Inflammatory macrophage treated with lipopolysaccharide for 4 hours (primary cell): ENCODE measurements around the gene CFLAR.
"Not testable (repeated sequence)": the region's sequence is repeated elsewhere in the genome, so short reads cannot be mapped to it uniquely, and the experiment has no call there.

ENCODE experiments used
- DNase-seq: peaks from one replicate; pipeline ENCODE4 v3.0.0-alpha.2; 2020

The CFLAR gene

DNA sequence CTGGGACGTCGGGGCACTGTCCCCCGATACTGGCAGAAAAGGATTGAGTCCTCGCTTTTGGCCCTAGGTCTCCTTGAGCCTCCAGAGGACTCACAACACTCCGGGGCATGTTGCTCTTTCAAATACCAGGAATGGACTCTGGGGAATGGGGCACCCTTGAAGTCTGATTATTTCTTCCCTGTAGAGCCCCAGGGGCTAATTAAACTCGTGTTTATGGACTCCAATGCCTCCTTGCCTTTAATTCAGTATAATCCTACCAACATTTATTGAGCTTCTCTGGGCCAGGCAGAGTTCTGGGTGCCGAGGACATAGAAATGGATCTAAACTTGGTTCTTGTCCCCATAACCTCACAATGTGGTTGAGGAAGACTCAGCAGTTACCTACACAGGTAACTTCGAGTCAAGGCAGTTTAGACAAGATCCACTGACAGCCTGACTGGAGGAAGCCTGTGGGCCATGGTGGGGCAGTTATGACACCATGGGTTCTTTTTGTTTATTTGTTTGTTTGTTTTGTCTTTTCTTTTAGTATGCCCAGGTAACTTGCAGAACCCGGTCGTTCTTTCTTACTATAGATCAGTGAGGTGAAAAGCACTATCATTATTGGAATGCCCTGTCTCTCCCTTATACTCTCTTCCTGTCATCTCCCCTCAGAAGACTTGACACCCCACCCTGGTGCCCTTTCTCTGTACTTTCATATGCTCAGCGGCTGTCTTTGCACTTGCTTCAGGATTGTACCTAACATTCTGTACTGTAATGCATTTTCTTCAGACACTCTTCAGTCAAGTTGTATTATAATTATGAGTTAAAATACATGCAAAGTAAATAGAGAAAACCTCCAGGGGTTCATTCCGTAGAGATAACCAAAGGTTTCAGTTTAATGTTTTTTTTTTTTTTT is 3.2 kb downstream of the CFLAR start:
- no peak for DNase-seq

DNA sequence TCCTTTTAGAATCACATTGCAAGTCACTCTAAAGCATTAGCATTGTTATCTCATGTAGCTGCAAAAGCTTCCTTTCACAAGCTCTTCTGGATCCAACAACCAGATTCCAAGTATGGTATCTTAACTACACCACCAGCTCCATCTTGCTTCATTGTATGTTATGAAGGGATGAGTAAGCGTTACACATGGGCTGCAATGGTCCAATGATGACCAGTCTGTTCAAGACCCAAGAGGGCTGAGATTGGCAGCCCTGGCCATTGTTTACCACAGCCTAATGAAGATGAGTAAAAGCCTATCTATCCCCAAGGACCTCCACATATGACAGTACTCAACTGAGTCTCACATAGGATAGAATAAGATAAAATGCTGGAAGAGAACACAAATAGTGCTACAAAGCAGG is 6.3 kb downstream of the CFLAR start:
- peak; percentile 60 for DNase-seq

DNA sequence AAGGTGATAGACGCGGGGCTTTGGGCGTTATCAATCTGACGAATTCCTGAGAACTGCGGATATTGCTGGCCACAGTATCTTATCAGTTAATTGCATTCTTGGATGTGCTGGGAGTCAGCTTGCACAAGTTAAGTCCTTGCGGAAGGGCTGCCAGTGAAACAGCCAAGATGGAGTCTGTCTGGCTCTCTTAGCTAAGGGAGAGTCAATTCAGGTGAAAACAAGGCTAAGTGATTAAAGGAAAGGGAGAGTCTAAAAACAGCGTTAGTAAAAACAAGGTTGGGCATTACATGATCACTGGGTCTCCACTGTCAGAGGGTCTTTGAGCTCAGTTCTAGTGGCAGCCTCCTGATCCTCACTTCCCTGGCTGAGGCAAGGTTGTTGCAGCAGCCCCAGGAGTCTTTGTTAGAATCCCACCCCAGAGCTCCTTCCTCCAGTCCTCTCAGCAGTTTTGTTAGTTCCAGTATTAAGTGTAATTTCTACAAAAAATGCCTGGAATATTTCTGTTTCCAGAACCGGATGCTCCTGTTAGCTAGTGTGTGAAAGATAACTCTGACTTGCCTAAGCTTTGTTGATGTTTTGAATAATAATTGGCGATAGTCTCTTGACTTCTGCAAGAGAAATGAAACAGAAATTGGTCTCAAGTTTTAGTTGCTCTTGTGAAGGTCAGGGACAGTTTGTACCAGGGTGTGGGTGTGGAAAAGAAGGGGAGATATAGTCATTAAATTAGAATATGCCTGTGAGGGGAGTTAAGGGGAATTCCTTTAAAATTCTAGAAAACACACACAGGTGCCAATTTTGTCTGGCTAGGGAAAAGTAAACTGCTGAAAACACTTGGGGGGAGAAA is 10.6 kb downstream of the CFLAR start:
- peak; percentile 94 for DNase-seq

DNA sequence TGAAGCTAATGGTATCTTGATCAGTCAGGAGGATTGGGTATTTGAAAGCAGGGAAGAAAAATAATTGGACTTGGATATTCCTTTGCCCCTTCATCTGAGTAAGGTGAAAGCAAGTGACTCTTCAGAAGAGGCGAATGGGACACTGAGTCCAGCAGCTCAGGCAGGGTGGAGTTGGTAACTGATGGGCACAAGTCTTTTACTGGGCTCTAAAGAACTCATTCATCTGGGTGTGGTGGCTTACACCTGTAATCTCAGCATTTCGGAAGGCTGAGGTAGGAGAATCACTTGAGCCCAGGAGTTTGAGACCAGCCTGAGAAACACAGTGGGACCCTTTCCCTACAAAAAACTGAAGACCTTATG is 11.2 kb downstream of the CFLAR start:
- no peak for DNase-seq

DNA sequence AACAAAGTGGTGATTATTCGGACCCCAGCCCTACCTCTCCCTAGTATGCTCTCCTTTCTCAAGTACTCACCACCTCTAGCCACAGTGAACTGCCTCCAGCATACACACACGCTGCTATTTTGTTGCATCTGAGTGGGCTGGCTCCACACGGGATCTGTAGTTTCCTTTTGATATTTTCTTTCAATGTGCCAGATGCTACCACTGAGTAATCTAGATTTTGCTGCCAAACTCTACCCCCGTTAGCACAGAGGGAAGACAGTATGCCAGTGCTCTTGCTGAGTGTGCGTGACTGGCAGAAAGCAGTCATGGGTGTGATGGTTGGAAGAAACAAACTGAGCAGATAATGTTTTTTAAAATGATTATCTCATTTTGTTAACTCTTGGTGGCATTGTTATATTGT is 11.6 kb downstream of the CFLAR start:
- peak; percentile 88 for DNase-seq

DNA sequence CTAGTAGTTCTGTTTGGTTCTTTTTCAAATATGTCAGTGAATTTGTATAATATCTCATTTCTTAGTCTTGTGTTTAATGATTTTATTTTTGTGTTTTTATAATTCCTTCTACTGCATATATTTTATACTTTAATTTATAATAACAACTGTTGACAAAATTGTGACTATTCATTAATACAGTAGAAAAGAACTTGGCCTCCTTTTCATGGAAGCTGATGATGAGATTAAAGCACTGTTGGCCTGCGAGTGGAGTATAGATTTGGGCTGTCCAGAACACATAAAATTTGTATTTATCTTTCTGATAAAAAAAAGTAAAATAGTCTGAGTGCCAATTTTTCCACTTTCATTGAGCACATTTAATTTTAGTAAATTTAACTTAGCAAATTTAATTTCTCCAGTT is 12.1 kb downstream of the CFLAR start:
- no peak for DNase-seq

DNA sequence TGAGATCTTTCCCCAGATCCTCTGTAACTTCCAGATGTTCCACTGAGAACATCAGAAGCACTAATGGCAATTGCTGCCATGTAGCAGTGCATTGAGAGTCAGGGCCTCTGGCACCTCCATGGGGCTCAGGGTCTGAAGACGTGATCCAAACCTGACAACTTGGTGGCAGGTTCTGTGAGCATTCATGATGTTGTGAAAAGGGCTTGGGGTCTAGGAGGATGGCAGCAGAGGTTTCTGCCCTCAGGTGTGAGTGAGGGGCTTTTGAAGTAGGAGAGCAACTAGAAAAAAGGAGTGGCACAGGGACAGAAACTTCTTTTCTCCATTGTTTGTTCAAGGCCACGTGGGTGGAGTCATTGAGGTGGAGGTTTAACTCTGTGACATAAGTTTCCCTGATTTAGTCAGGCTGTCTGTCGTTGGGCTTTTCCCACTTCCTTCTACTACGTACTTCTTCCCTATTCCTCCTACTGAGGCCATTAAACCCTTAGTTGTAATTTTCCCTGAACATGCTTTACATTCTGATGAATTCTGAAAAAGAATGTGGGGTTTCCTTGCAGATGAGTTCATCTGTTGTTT is 13.1 kb downstream of the CFLAR start:
- DNase-seq = peak; percentile 98

DNA sequence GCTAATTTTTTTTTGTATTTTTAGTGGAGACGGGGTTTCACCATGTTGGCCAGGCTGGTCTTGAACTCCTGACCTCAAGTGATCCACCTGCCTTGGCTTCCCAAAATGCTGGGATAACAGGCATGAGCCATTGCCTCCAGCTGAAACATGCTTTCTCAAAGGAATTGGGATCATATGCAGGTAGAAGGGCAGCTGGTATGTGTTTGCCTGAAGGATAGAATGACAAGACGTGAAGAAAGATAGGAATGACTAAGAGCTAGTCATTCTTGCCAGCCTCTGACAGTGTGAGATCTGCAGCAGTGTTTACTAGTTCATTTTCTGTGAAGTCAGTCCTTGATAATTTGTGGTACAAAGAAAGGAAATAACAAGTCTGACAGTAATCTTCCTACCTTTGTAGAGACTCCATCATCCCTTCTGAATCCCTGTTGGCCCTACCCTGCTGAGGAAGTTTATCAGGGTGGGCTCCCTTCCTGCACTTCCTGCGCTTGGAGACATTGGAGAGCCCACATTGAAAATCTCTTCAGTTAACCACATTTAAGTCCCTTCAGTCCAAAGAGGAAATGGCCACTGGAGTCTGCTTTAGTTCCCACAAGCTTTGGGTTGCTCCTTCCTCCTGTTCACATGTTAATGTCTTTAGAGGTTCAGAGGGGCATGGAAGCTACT is 14.7 kb downstream of the CFLAR start:
- DNase-seq = peak; percentile 73

DNA sequence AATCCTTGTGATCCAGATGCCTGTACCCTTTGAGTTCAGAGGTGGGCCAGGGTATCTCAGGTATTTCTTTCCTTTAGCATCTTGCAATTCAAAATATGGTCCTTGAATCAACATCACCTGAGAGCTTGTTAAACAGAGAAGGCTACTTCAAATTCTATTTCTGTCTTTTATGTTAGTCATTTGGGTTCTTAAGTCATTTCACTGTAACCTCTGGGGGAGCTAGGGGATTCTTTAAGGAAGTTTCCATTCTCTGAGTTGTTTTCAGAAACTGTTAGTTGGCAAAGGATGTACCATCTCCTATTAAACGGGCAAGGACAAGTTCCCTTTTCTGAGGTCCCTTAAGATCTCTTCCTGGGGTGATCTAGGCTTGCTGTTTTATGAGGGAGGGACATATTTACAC is 16.6 kb downstream of the CFLAR start:
- peak; percentile 69 for DNase-seq

DNA sequence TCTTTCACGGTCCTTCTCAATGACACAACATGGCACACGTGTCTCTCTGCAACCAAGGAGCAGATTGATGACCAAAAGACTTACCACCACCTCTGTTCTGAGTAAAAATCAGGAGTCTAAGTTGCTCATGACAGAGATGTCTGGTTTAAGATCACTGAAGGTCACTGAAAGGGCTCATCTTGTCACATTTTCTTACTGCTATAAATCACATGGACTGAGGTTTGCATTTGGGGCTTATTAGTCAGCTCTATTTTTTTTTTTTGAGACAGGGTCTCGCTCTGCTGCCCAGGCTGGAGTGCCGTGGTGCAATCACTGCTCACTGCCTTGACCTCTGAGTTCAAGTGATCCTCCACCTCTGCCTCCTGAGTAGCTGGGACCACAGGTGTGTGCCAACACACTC is 19.4 kb downstream of the CFLAR start:
- peak; percentile 63 for DNase-seq

DNA sequence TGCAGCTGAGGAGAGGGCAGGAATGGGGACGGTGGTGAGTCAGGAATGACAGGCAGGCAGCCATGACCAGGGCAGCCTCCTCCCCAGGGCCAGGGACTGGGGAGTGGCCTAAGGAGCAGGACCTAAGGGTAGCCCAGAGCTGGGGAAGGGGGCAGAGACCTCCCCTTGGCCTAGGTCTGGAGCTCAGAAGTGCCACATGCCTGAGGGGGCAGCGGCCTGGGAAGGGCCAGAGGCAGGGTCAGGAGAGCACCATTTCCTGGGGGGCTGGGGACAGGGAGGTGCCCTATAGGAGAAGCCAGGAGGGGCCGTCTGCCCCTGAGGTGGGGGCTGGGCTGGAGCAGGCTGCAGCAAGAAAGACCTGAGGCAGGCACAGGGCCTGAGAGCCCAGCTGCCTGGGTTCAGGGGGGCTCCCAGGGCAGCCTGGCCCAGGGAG is 20.9 kb downstream of the CFLAR start:
- DNase-seq = no peak

DNA sequence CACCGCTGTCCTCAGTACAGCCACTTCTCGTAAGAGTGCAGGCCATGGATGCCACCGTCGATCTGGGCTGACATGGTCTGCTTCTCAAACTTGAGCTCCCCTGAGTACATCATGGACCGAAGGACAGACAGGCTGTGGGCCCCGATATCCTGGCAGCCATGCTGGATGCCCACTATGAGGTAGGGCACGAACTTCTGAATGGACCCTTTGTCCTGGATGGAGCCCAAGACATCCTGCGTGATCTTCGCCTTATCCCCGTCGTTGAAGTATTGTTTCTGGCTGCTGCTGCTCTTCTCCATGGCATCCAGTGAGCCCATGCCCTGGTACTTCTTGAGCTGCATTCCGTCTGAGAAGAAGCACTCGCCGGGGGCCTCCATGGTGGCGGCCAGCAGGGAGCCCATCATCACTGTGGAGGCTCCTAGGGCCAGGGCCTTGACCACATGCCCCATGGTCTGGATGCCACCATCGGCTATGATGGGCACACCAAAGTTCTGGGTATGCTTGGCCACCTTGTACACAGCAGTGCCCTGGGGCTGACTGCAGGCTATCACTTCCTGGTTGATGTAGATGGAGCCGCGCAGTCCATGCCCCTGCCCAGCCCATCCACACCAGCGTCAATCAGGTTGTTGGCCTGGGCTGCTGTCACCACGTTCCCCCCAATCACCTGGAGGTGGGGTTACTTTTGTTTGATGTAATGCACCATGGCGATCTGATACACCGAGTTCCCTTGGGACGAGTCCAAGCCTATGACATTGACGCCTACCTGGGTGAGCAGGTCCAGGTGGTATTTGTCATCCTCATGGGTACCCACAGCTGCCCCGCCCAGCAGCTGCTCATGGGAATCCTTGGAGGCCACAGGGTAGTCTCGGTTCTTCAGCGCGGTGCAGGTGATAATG is 21.8 kb downstream of the CFLAR start:
- no peak for DNase-seq

DNA sequence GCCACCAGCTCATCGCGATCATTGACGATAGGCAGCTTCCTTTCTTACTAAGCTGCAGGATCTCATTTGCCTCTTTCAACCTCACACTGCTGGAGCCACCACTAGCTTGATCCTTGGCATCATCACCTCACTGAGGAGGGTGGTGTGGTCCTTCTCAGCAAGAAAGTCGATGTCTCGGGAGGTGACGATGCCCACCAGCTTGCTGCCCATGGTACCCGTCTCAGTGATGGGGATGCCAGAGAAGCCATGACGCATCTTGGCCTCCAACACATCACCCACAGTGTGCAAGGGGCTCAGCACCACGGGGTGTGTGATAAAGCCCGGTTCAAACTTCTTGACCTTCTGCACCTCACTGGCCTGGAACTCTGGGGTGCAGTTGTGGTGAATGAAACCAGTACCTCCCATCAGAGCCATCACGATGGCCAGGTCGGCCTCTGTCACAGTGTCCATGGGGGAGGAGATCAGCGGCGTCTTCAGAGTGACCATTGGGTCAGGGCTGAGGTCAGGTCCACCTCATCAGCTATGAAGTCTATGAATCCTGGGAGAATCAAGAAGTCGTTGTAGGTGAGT is 22.5 kb downstream of the CFLAR start:
- no peak for DNase-seq

DNA sequence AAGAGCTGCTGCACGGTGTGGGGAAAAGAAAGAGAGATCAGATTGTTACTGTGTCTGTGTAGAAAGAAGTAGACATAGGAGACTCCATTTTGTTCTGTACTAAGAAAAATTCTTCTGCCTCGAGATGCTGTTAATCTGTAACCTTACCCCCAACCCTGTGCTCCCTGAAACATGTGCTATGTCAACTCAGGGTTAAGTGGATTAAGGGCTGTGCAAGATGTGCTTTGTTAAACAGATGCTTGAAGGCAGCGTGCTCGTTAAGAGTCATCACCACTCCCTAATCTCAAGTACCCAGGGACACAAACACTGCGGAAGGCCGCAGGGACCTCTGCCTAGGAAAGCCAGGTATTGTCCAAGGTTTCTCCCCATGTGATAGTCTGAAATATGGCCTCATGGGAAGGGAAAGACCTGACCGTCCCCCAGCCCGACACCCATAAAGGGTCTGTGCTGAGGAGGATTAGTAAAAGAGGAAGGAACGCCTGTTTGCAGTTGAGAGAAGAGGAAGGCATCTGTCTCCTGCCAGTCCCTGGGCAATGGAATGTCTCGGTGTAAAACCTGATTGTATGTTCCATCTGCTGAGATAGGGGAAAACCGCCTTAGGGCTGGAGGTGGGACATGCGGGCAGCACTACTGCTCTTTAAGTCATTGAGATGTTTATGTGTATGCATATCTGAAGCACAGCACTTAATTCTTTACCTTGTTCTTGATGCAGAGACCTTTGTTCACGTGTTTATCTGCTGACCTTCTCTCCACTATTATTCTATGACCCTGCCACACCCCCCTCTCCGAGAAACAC is 23.2 kb downstream of the CFLAR start:
- not testable (repeated sequence) for DNase-seq

DNA sequence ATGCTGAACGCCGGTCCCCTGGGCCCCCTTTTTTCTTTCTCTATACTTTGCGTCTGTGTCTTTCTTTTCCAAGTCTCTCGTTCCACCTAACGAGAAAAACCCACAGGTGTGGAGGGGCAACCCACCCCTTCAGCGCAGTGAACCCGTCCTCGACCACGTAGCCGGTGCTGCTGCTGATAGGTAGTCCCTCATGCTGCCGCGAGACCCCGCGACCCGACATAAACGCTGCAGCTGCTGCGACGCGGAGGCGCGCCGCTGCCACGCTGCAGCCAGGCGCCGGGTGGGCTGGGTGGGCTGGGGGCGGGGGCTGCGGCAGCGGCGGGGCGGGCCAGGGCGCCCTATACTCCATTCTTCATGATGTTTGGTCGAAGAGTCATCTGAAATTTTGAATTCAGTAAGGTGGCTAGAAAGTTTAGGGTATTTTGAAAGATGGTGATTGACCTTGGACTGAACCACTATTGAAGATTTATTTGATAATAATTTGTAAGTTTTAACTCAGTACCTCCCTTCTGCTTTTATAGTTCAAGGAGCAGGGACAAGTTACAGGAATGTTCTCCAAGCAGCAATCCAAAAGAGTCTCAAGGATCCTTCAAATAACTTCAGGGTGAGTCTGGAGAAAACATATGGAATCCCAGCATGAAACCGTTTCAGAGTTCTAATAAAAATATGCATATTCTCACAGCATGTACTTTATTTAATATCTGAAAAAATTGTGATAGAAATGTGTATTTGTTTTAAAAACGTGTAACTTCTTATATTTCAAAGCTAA is 24.1 kb downstream of the CFLAR start:
- no peak for DNase-seq

DNA sequence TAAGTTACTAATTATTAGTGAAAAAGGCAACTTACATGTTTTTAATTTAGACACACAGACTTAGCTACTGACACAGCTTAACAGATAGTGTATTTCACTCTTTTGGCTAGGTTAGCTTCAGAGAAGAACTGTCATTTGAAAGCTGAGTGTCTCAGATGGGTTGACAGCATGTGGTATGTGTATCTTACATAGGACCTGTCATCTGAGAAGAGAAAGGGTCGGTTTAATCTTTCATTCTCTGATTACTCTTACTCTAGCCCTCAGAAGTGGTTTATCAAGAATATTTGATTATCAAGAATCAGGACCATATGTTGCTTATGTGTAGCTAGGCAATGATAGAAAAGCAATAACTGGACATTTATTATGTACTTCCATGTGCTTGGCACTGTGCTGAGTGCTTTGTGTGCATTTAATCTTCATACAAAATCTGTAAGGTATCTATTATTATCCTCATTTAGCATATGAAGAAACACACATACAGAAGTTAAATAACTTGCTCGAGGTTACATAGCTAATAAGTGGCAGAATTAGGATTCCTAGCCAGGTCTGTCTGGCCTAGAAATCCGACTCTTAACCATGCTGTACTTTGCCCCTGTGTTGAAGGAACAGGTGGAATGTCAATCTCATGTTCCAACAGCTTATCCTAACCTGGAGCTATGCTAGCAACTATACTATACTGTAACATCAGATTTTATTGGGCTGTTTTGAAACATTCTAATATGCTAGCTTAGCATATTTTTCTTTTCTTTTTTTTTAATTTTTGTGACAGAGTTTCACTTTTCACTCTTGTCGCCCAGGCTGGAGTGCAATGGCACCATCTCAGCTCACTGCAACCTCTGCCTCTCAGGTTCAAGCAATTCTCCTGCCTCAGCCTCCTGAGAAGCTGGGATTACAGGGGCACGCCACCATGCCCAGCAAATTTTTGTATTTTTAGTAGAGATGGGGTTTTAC is 28.4 kb downstream of the CFLAR start:
- no peak for DNase-seq

DNA sequence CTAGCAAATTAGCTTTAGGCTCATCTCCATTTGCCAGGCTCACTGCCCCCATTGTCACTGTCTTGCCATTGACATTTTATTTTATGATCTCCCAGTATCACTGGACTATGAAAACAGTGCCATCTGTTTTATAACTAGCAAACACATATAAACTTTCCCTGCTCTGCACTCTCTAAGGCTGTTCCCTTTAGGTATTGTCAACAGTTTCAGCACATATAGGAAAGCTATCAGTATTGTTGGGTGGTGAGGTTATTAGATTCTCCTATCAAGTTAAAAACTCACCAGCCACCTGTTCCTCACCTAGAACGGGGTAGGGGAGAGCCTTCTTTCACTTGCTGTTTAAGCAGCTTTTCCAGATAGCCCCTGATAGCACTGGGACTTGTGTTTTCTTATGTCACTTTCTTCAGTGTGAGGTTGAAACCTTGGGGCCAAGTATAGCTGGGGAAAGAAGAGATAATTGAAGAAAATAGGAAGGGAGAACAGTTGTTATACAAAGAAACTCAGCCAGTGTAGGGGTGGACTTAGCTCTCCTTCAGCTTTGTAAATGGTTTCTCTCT is 32.5 kb downstream of the CFLAR start:
- no peak for DNase-seq

DNA sequence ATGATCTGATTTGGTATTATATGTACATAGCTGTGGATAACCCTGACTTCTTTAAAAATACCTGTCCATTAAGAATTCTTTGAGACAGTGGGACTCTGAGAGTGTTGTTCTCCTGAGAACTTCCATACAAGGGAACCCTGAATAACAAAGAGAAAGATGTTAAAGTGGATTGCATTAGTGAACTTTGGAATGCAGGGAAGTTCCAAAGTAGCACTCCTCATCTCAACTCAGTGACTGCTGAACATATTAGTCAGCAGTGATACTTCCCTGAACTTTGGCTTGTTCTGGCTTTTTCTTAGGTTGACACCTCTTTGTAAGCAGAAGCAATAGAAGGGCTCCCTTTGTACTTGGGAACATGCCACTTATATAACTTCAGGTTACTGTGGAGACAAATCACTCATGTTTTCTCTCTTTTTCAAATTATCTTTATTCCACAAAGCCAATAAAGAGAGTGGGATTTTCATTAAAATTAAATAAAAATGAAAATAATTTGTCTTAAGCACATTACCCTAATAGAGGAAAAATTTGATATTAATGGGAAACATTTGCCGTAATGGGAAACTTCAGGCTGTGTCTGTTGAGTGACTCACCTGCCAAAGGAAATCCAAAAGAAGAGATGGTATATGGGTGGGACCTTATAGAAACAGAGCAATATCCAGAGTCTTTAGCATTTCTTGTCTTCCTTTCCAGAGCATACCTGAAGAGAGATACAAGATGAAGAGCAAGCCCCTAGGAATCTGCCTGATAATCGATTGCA is 33.3 kb downstream of the CFLAR start:
- peak; percentile 58 for DNase-seq
